IMR-90 (cell line): ENCODE measurements around the gene COPZ1. TPM values are rescaled to one million over a fixed set of nuclear protein-coding genes. Genes with fewer than 3 reads are reported as not detected.

ENCODE experiments used
- ATAC-seq: fragments of 200-7000 bp; cut with Tn5 transposase; 2 replicates; pipeline ENCODE4 v1.9.1; 2020; ENCODE audit warnings: low read depth, mild to moderate bottlenecking, moderate library complexity
- BruUV-seq: library from RNA; stranded (reverse); fragments of 400-500 nt; replicated peaks from 2 replicates; lab custom pipeline; 2021; lab: Mats Ljungman, UMichigan
- CTCF ChIA-PET: fragments of 300-600 bp; formaldehyde crosslinking; extraction: SDS; loops from one replicate; lab custom pipeline; 2021; ENCODE audit warnings: antibody characterized with exemption; lab: Yijun Ruan, JAX
- POLR2A ChIA-PET: fragments of 300-600 bp; sonication (Branson Sonifier 250); formaldehyde crosslinking; loops from one replicate; lab custom pipeline; 2022; ENCODE audit warnings: antibody characterized with exemption; ENCODE audit not compliant: unreplicated experiment; lab: Charles Lee
- DNase-seq: peaks from one replicate; pipeline ENCODE4 v3.0.0; 2013
- H2AFZ ChIP-seq: replicated peaks from 2 replicates; pipeline ENCODE3; 2013; ENCODE audit warnings: low read length, mild to moderate bottlenecking; ENCODE audit not compliant: poor library complexity
- H2AK5ac ChIP-seq: 2 replicates; pipeline ENCODE4 v1.6.1; 2013; ENCODE audit warnings: low read depth, low read length, inconsistent platforms
- H2AK9ac ChIP-seq: replicated peaks from 2 replicates; pipeline ENCODE3; 2013; ENCODE audit warnings: mild to moderate bottlenecking, low read depth, low read length, moderate library complexity; ENCODE audit not compliant: poor library complexity
- H2BK120ac ChIP-seq: 2 replicates; pipeline ENCODE4 v1.6.1; 2013; ENCODE audit warnings: low read depth, low read length, inconsistent platforms
- H2BK15ac ChIP-seq: 3 replicates; pipeline ENCODE4 v1.6.1; 2013; ENCODE audit warnings: low read depth, low read length, inconsistent platforms
- H2BK20ac ChIP-seq: 2 replicates; pipeline ENCODE4 v1.6.1; 2013; ENCODE audit warnings: low read depth, mild to moderate bottlenecking, inconsistent platforms, low read length, moderate library complexity
- H2BK5ac ChIP-seq: 2 replicates; pipeline ENCODE4 v1.6.1; 2013; ENCODE audit warnings: mild to moderate bottlenecking, low read depth, low read length, inconsistent platforms; ENCODE audit not compliant: poor library complexity, severe bottlenecking
- H3K14ac ChIP-seq: replicated peaks from 2 replicates; pipeline ENCODE4 v1.6.1; 2013; ENCODE audit warnings: low read depth, low read length, inconsistent platforms
- H3K18ac ChIP-seq: 2 replicates; pipeline ENCODE4 v1.6.1; 2013; ENCODE audit warnings: low read depth, low read length, control low read depth
- H3K23ac ChIP-seq: 2 replicates; pipeline ENCODE4 v1.6.1; 2013; ENCODE audit warnings: low read depth, low read length, inconsistent platforms
- H3K27ac ChIP-seq: 2 replicates; pipeline ENCODE4 v1.5.1; 2013; ENCODE audit warnings: mild to moderate bottlenecking, control low read depth, low read length; ENCODE audit not compliant: insufficient read depth
- H3K27me3 ChIP-seq: 2 replicates; pipeline ENCODE4 v1.6.1; 2013; ENCODE audit warnings: low read length; ENCODE audit not compliant: control insufficient read depth, insufficient read depth
- H3K36me3 ChIP-seq: 2 replicates; pipeline ENCODE4 v1.6.1; 2013; ENCODE audit warnings: low read length, mixed read lengths; ENCODE audit not compliant: control insufficient read depth, insufficient read depth
- H3K4ac ChIP-seq: 2 replicates; pipeline ENCODE4 v1.6.1; 2013; ENCODE audit warnings: low read depth, low read length, inconsistent platforms
- H3K4me1 ChIP-seq: 2 replicates; pipeline ENCODE4 v1.6.1; 2013; ENCODE audit warnings: low read length, mixed read lengths; ENCODE audit not compliant: control insufficient read depth, insufficient read depth
- H3K4me2 ChIP-seq: 2 replicates; pipeline ENCODE4 v1.6.1; 2013; ENCODE audit warnings: low read depth, mild to moderate bottlenecking, control low read depth, low read length, moderate library complexity
- H3K4me3 ChIP-seq: 2 replicates; pipeline ENCODE4 v1.5.1; 2013; ENCODE audit warnings: low read depth, mild to moderate bottlenecking, control low read depth, low read length, moderate library complexity; ENCODE audit not compliant: insufficient read depth
- H3K56ac ChIP-seq: 2 replicates; pipeline ENCODE4 v1.6.1; 2013; ENCODE audit warnings: low read length, inconsistent platforms; ENCODE audit not compliant: insufficient read depth; ENCODE audit errors: extremely low read depth
- H3K79me1 ChIP-seq, 2 experiments: 2 replicates each; pipeline ENCODE4 v1.6.1; 2013; ENCODE audit warnings: low read length in 2 of 2, inconsistent platforms in 1 of 2, low read depth in 1 of 2
- H3K9ac ChIP-seq: 2 replicates; pipeline ENCODE4 v1.6.1; 2013; ENCODE audit warnings: low read depth, low read length, control low read depth
- H3K9me1 ChIP-seq: 2 replicates; pipeline ENCODE4 v1.6.1; 2013; ENCODE audit warnings: low read length, inconsistent platforms; ENCODE audit not compliant: insufficient read depth
- H3K9me3 ChIP-seq: 2 replicates; pipeline ENCODE4 v1.6.1; 2013; ENCODE audit warnings: low read length; ENCODE audit not compliant: control insufficient read depth, insufficient read depth
- H4K20me1 ChIP-seq: 2 replicates; pipeline ENCODE4 v1.6.1; 2013; ENCODE audit warnings: low read length, inconsistent platforms; ENCODE audit not compliant: insufficient read depth
- H4K5ac ChIP-seq: 2 replicates; pipeline ENCODE4 v1.6.1; 2013; ENCODE audit warnings: mild to moderate bottlenecking, low read depth, low read length, control low read depth
- H4K8ac ChIP-seq, 2 experiments: 2 replicates each; pipeline ENCODE4 v1.6.1; 2013; ENCODE audit warnings: low read depth in 2 of 2, low read length in 2 of 2, control low read depth in 1 of 2, inconsistent platforms in 1 of 2
- H4K91ac ChIP-seq: 2 replicates; pipeline ENCODE4 v1.6.1; 2013; ENCODE audit warnings: low read depth, low read length, inconsistent platforms; ENCODE audit not compliant: insufficient read depth
- BHLHE40 ChIP-seq: fragments of 150-350 bp; IDR thresholded peaks from 2 replicates; pipeline ENCODE4 v1.6.1; 2016; ENCODE audit warnings: mild to moderate bottlenecking, low read depth, low read length
- CEBPB ChIP-seq: IDR thresholded peaks from 2 replicates; pipeline ENCODE4 v1.6.1; 2012; ENCODE audit warnings: low read depth, low read length, improper control_type of control experiment
- CHD1 ChIP-seq: IDR thresholded peaks from 2 replicates; pipeline ENCODE4 v1.6.1; 2012; ENCODE audit warnings: low read depth, low read length, improper control_type of control experiment
- FOS ChIP-seq: fragments of 150-350 bp; IDR thresholded peaks from 2 replicates; pipeline ENCODE4 v1.6.1; 2016; ENCODE audit warnings: low read depth, low read length
- MAFK ChIP-seq: IDR thresholded peaks from 2 replicates; pipeline ENCODE4 v1.6.1; 2012; ENCODE audit warnings: low read depth, low read length, improper control_type of control experiment
- NFE2L2 ChIP-seq: fragments of 150-350 bp; IDR thresholded peaks from 2 replicates; pipeline ENCODE4 v1.6.1; 2016; ENCODE audit warnings: low read depth, mild to moderate bottlenecking, low read length
- POLR2A ChIP-seq: IDR thresholded peaks from 2 replicates; pipeline ENCODE4 v1.6.1; 2012; ENCODE audit warnings: mild to moderate bottlenecking, low read depth, low read length
- RAD21 ChIP-seq: IDR thresholded peaks from 2 replicates; pipeline ENCODE4 v1.6.1; 2012; ENCODE audit warnings: low read length, improper control_type of control experiment
- RCOR1 ChIP-seq: IDR thresholded peaks from 2 replicates; pipeline ENCODE4 v1.6.1; 2012; ENCODE audit warnings: mild to moderate bottlenecking, low read length, improper control_type of control experiment; ENCODE audit not compliant: insufficient replicate concordance
- RFX5 ChIP-seq: IDR thresholded peaks from 2 replicates; pipeline ENCODE4 v1.8.0; 2012; ENCODE audit warnings: low read depth, mild to moderate bottlenecking, low read length, moderate library complexity
- SMC3 ChIP-seq: fragments of 150-350 bp; IDR thresholded peaks from 2 replicates; pipeline ENCODE4 v1.6.1; 2016; ENCODE audit warnings: low read depth, mild to moderate bottlenecking, antibody characterized with exemption, low read length, moderate library complexity
- WGBS, 2 experiments: methylation state at CpG; one replicate each; pipeline versions ENCODE4 v1.1.5 to v1.1.7; 2013; ENCODE audit warnings: missing lambda C conversion rate in 2 of 2; ENCODE audit not compliant: insufficient read length in 1 of 2; ENCODE audit errors: extremely low coverage in 2 of 2; 5-methylcytosine and 5-hydroxymethylcytosine counted together
- dilution Hi-C: fragments of 300-500 bp; cut with HindIII; formaldehyde crosslinking; loops from one replicate; pipeline ENCODE4 v1.14.3; 2018; ENCODE audit warnings: low sequenced_read_pairs; ENCODE audit not compliant: unreplicated experiment
- in situ Hi-C: fragments of 300-500 bp; cut with MboI; formaldehyde crosslinking; loops from 3 replicates; pipeline ENCODE4 v1.14.3; 2019; ENCODE audit warnings: low sequenced_read_pairs, inconsistent platforms, mixed read lengths
- intact Hi-C: fragments of 100-400 bp; cut with micrococcal nuclease; formaldehyde crosslinking; loops from 2 replicates; pipeline ENCODE4 v1.10.0; 2022
- polyA plus RNA-seq, 3 experiments: library from polyadenylated mRNA; depleted of rRNA; stranded (reverse); fragments of >200 nt; gene quantifications; 2 replicates each; pipeline ENCODE4 v1.2.3, GENCODE V29; 2012; ENCODE audit warnings: low replicate concordance in 1 of 3
- total RNA-seq: library from RNA; depleted of rRNA; stranded (reverse); fragments of >200 nt; gene quantifications from 2 replicates; pipeline ENCODE4 v1.2.3, GENCODE V29; 2012
- TF ChIP-seq, protein P1 (sequence below): fragments of 150-350 bp; IDR thresholded peaks from 2 replicates; pipeline ENCODE4 v1.6.1; 2017; ENCODE audit warnings: mild to moderate bottlenecking, antibody characterized with exemption, low read length, low read depth
- TF ChIP-seq, protein P2 (sequence below): conservative IDR thresholded peaks from 2 replicates; pipeline ENCODE4 v1.5.1; 2012; ENCODE audit warnings: mild to moderate bottlenecking, low read depth, low read length, improper control_type of control experiment

COPZ1 gene
- total and polyA plus RNA-seq, 2 of the 4 experiments (the other 2 are of a cell fraction): 187 to 382 TPM

DNA sequence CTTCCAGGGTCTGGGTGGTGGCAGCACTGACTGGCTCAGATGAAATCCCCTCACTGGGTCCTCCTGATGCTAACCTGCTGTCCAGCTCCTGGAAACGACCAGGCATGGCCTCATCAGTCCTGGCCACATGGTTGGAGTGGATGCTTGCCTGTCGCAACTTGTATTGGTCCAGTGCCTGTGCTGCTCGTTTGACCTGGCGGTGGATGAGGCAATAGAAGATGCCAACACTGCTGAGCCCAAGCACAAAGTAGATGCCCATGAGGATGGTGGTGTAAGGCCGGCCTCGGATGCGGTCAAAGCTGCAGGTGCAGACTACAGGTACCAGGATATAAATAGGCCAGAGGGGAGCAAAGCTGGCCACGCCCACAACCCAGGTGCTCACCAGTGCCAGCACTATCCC lies 38.1 kb downstream of the COPZ1 start:
- H2BK120ac ChIP-seq: no peak overlapping the region
- no peak for ATAC-seq
- no peak overlapping the region for H4K91ac ChIP-seq
- H3K4me1 ChIP-seq: peaks cover 17% of the 10 kb centered on the region
- no peak overlapping the region for H2AK9ac ChIP-seq
- H2BK5ac ChIP-seq: no peak overlapping the region
- H2BK20ac ChIP-seq: no peak overlapping the region
- no peak overlapping the region for H2BK15ac ChIP-seq
- no peak overlapping the region for H4K5ac ChIP-seq
- TF ChIP-seq CHD1 (no peak), POLR2A (no peak), CEBPB (no peak), BHLHE40 (no peak), RFX5 (no peak), FOS (no peak), SMC3 (no peak), NFE2L2 (no peak), RAD21 (no peak), RCOR1 (no peak), MAFK (no peak)
- TF ChIP-seq, protein P1, sequence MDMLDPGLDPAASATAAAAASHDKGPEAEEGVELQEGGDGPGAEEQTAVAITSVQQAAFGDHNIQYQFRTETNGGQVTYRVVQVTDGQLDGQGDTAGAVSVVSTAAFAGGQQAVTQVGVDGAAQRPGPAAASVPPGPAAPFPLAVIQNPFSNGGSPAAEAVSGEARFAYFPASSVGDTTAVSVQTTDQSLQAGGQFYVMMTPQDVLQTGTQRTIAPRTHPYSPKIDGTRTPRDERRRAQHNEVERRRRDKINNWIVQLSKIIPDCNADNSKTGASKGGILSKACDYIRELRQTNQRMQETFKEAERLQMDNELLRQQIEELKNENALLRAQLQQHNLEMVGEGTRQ: no peak
- TF ChIP-seq, protein P2, sequence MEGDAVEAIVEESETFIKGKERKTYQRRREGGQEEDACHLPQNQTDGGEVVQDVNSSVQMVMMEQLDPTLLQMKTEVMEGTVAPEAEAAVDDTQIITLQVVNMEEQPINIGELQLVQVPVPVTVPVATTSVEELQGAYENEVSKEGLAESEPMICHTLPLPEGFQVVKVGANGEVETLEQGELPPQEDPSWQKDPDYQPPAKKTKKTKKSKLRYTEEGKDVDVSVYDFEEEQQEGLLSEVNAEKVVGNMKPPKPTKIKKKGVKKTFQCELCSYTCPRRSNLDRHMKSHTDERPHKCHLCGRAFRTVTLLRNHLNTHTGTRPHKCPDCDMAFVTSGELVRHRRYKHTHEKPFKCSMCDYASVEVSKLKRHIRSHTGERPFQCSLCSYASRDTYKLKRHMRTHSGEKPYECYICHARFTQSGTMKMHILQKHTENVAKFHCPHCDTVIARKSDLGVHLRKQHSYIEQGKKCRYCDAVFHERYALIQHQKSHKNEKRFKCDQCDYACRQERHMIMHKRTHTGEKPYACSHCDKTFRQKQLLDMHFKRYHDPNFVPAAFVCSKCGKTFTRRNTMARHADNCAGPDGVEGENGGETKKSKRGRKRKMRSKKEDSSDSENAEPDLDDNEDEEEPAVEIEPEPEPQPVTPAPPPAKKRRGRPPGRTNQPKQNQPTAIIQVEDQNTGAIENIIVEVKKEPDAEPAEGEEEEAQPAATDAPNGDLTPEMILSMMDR: no peak
- H3K4ac ChIP-seq: no peak overlapping the region
- CTCF ChIA-PET: interaction anchor here (0.6 kb wide), 1 partner anchor 37 kb away, joined by 3 read pairs; no protein-coding TSS in a partner anchor
- no peak overlapping the region for H4K8ac ChIP-seq
- H3K36me3 ChIP-seq: no peaks in the 10 kb centered on the region
- no peaks in the 10 kb centered on the region for H4K20me1 ChIP-seq
- H2AK5ac ChIP-seq: no peak overlapping the region
- 0 out of 2 replicates have a peak, but pooled peaks cover 9% of the 10 kb centered on the region for H3K9me1 ChIP-seq
- WGBS, 2 experiments: 76% methylated on average over 8 of the region's 8 CpGs; no CpG with 5 or more reads in 1 of the 2 experiments
- DNase-seq: no peak
- no peak overlapping the region for H3K4me2 ChIP-seq
- H3K14ac ChIP-seq: no peak overlapping the region
- no peak overlapping the region for H3K27ac ChIP-seq
- no peak overlapping the region for H3K9ac ChIP-seq
- H3K4me3 ChIP-seq: no peak overlapping the region
- H3K27me3 ChIP-seq: no peaks in the 10 kb centered on the region
- in situ Hi-C loops: loop anchor here (5.0 kb wide), 2 partner anchors 71 to 141 kb away; no protein-coding TSS in a partner anchor
- no peaks in the 10 kb centered on the region for H3K9me3 ChIP-seq
- H3K56ac ChIP-seq: no peak overlapping the region
- intact Hi-C loops: no loop called here
- dilution Hi-C loops: no loop called here
- H2AFZ ChIP-seq: no peak overlapping the region
- H3K23ac ChIP-seq: no peak overlapping the region
- BruUV-seq: no TSS peak
- POLR2A ChIA-PET: no interaction called here
- peaks cover 0 to 17% of the 10 kb centered on the region in 2 experiments; a peak in 2 of 4 replicates for H3K79me1 ChIP-seq
- H3K18ac ChIP-seq: no peak overlapping the region
